ENCODE measurements around the gene ASCC3.
"Not testable (repeated sequence)": the region's sequence is repeated elsewhere in the genome, so short reads cannot be mapped to it uniquely, and the experiment has no call there.

The ASCC3 gene

GRCh38 chr6:100774681-100775080, 106.4 kb downstream of the ASCC3 start:
- H3K27me3 Mint-ChIP-seq (ENCODE audit: low read depth, poor library complexity): no peaks in the 10 kb centered on the region
- H3K27ac Mint-ChIP-seq: peak overlapping the region; percentile 98
- no peak for DNase-seq
- no peaks in the 10 kb centered on the region for H3K36me3 Mint-ChIP-seq (ENCODE audit: low read depth)
- no peak for TF ChIP-seq CTCF (IDR thresholded peaks at IDR 0.05)
- no peak overlapping the region for H3K4me3 Mint-ChIP-seq
- H3K4me1 Mint-ChIP-seq: peaks cover 6% of the 10 kb centered on the region
- no peaks in the 10 kb centered on the region for H3K9me3 Mint-ChIP-seq

DNA sequence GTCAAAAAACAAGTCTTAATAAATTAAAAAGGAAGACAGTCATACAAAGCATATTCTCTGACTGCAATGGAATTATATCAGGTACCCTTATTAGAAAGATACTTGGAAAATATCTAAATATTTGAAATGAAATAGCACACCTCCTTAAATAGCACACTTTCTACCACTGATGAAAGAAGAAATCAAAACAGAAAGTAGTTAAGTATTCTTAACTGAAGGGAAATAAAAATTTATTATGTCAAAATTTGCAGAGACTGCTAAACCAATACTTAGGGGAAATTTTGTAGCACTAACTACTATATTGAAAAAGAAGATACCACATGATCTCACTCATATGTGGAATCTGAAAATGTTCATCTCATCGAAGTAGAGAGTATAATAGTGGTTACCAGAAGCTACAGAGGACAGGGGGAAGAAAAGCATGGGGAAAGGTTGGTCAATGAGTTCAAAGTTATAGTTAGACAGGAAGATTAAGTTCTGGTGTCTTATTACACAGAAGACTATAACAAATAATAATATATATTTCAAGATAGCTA, 112.2 kb downstream of the ASCC3 start:
- no peak overlapping the region for H3K27ac Mint-ChIP-seq
- peaks cover 29% of the 10 kb centered on the region for H3K36me3 Mint-ChIP-seq (ENCODE audit: low read depth)
- peaks cover 16% of the 10 kb centered on the region for H3K9me3 Mint-ChIP-seq
- H3K4me1 Mint-ChIP-seq: no peaks in the 10 kb centered on the region
- no peak for TF ChIP-seq CTCF (IDR thresholded peaks at IDR 0.05)
- no peaks in the 10 kb centered on the region for H3K27me3 Mint-ChIP-seq (ENCODE audit: low read depth, poor library complexity)
- DNase-seq: no peak
- no peak overlapping the region for H3K4me3 Mint-ChIP-seq

- TF ChIP-seq CTCF (IDR thresholded peaks at IDR 0.05): no peak
- no peak overlapping the region for H3K27ac Mint-ChIP-seq
- no peaks in the 10 kb centered on the region for H3K27me3 Mint-ChIP-seq (ENCODE audit: low read depth, poor library complexity)
- peaks cover 79% of the 10 kb centered on the region for H3K36me3 Mint-ChIP-seq (ENCODE audit: low read depth)
- H3K4me1 Mint-ChIP-seq: no peaks in the 10 kb centered on the region
- no peak overlapping the region for H3K4me3 Mint-ChIP-seq
- no peak for DNase-seq
- H3K9me3 Mint-ChIP-seq: peaks cover 30% of the 10 kb centered on the region
These were observed 117.4 kb downstream of the ASCC3 start for GRCh38 chr6:100763617-100764241.

- peak overlapping the region; percentile 26 for H3K27ac Mint-ChIP-seq
- H3K4me3 Mint-ChIP-seq: no peak overlapping the region
- no peak for TF ChIP-seq CTCF (IDR thresholded peaks at IDR 0.05)
- H3K9me3 Mint-ChIP-seq: peaks cover 30% of the 10 kb centered on the region
- no peaks in the 10 kb centered on the region for H3K27me3 Mint-ChIP-seq (ENCODE audit: low read depth, poor library complexity)
- DNase-seq: no peak
- H3K36me3 Mint-ChIP-seq (ENCODE audit: low read depth): peaks cover 91% of the 10 kb centered on the region
- no peaks in the 10 kb centered on the region for H3K4me1 Mint-ChIP-seq
These were observed 119.3 kb downstream of the ASCC3 start for GRCh38 chr6:100761841-100762240.

DNA sequence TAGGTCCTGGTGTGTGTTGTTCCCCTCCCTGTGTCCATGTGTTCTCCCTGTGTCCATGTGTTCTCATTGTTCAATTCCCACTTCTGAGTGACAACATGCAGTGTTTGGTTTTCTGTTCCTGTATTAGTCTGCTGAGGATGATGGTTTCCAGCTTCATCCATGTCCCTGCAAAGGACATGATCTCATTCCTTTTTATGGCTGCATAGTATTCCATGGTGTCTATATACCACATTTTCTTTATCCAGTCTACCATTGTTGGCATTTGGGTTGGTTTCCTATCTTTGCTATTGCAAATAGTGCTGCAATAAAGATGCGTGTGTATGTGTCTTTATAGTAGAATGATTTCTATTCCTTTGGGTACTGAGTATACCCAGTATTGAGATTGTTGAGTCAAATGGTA, 122.7 kb downstream of the ASCC3 start:
- H3K27ac Mint-ChIP-seq; DNase-seq; H3K27me3 Mint-ChIP-seq (ENCODE audit: low read depth, poor library complexity); H3K4me1 Mint-ChIP-seq; H3K4me3 Mint-ChIP-seq: not testable (repeated sequence)
- Mint-ChIP-seq H3K36me3 (ENCODE audit: low read depth) (peaks cover 75% of the 10 kb centered on the region), H3K9me3 (peaks cover 16% of the 10 kb centered on the region)

GRCh38 chr6:100753421-100753820, 127.7 kb downstream of the ASCC3 start:
- Mint-ChIP-seq H3K27me3 (ENCODE audit: low read depth, poor library complexity) (no peaks in the 10 kb centered on the region), H3K4me3 (no peak overlapping the region), H3K27ac (no peak overlapping the region), H3K9me3 (peaks cover 7% of the 10 kb centered on the region), H3K36me3 (ENCODE audit: low read depth) (peaks cover 26% of the 10 kb centered on the region), H3K4me1 (peaks cover 23% of the 10 kb centered on the region)
- no peak for DNase-seq
- TF ChIP-seq CTCF (IDR thresholded peaks at IDR 0.05): no peak
